ENCODE results near the gene HAO1.
"Not testable (repeated sequence)": the region's sequence is repeated elsewhere in the genome, so short reads cannot be mapped to it uniquely, and the experiment has no call there.

Gene HAO1

DNA sequence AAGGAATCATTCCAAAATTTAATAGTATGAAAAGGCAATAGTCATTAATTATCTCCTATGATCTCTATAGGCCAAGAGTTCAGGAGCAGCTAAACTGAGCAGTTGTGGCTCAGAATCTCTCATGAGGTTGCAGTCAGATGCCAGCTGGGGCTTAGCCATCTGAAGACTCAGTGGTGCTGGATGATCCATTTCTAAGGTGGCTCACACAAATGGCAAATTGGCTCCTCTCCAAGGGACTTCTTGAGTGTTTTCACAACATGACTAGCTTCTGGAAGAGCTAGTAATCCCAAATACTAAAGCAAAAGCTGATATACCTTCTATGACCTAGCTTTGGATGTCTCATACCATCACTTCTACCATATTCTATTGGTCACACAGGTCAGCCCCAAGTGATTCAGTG is 104.2 kb downstream of the HAO1 start:
- no peak overlapping the region for H3K4me2 ChIP-seq (ENCODE audit: low read depth, low read length)
- TF ChIP-seq EZH2 (optimal IDR thresholded peaks at IDR 0.05; ENCODE audit: low read depth, low read length) (no peak), EZH2phosphoT487 (IDR thresholded peaks at IDR 0.05; ENCODE audit: low read length) (no peak)
- TF ChIP-seq, protein P1, sequence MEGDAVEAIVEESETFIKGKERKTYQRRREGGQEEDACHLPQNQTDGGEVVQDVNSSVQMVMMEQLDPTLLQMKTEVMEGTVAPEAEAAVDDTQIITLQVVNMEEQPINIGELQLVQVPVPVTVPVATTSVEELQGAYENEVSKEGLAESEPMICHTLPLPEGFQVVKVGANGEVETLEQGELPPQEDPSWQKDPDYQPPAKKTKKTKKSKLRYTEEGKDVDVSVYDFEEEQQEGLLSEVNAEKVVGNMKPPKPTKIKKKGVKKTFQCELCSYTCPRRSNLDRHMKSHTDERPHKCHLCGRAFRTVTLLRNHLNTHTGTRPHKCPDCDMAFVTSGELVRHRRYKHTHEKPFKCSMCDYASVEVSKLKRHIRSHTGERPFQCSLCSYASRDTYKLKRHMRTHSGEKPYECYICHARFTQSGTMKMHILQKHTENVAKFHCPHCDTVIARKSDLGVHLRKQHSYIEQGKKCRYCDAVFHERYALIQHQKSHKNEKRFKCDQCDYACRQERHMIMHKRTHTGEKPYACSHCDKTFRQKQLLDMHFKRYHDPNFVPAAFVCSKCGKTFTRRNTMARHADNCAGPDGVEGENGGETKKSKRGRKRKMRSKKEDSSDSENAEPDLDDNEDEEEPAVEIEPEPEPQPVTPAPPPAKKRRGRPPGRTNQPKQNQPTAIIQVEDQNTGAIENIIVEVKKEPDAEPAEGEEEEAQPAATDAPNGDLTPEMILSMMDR (IDR thresholded peaks at IDR 0.05; ENCODE audit: low read length), result no peak
- no peaks in the 10 kb centered on the region for H3K4me1 ChIP-seq (ENCODE audit: low read length)
- no peak overlapping the region for H3K9ac ChIP-seq (ENCODE audit: low read length)
- H3K27ac ChIP-seq (ENCODE audit: low read length), result no peak overlapping the region
- no peaks in the 10 kb centered on the region for H4K20me1 ChIP-seq (ENCODE audit: insufficient read depth, low read length)
- no peak overlapping the region for H3K4me3 ChIP-seq (ENCODE audit: low read length)
- H2AFZ ChIP-seq (ENCODE audit: low read length), result no peak overlapping the region
- H3K9me2 ChIP-seq (replicated peaks; ENCODE audit: insufficient read depth, low read length), result no peaks in the 10 kb centered on the region
- H3K36me3 ChIP-seq (replicated peaks; ENCODE audit: insufficient read depth, low read length), result no peaks in the 10 kb centered on the region
- no peaks in the 10 kb centered on the region for H3K9me3 ChIP-seq (replicated peaks; ENCODE audit: insufficient read depth, low read length)
- no peaks in the 10 kb centered on the region for H3K79me2 ChIP-seq (ENCODE audit: low read length)
- no peak for DNase-seq
- H3F3A ChIP-seq (ENCODE audit: insufficient read depth, low read length), result no peaks in the 10 kb centered on the region
- H3K27me3 ChIP-seq (replicated peaks; ENCODE audit: insufficient read depth, low read length), result no peaks in the 10 kb centered on the region

DNA sequence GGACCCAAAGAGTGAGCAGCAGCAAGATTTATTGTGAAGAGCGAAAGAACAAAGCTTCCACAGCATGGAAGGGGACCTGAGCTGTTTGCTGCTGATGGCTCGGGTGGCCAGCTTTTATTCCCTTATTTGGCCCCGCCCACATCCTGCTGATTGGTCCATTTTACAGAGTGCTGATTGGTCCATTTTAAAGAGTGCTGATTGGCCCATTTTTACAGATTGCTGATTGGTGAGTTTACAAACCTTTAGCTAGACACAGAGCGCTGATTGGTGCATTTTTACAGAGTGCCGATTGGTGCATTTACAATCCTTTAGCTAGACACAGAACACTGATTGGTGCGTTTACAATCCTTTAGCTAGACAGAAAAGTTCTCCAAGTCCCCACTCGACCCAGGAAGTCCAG is 105.8 kb downstream of the HAO1 start:
- H3K27me3 ChIP-seq (replicated peaks; ENCODE audit: insufficient read depth, low read length); H4K20me1 ChIP-seq (ENCODE audit: insufficient read depth, low read length); H3K4me1 ChIP-seq (ENCODE audit: low read length); H3K36me3 ChIP-seq (replicated peaks; ENCODE audit: insufficient read depth, low read length); H3K79me2 ChIP-seq (ENCODE audit: low read length); H3K4me2 ChIP-seq (ENCODE audit: low read depth, low read length); H2AFZ ChIP-seq (ENCODE audit: low read length); H3K9me2 ChIP-seq (replicated peaks; ENCODE audit: insufficient read depth, low read length); H3K4me3 ChIP-seq (ENCODE audit: low read length); H3K9me3 ChIP-seq (replicated peaks; ENCODE audit: insufficient read depth, low read length); H3F3A ChIP-seq (ENCODE audit: insufficient read depth, low read length); H3K27ac ChIP-seq (ENCODE audit: low read length); H3K9ac ChIP-seq (ENCODE audit: low read length); DNase-seq: not testable (repeated sequence)

Data from MM.1S (cell line).